ENCODE measurements around the gene RP9. TPM values are rescaled to one million over a fixed set of nuclear protein-coding genes. Genes with fewer than 3 reads are reported as not detected.

RP9 gene
- total RNA-seq, 1 donor from 2014 or later, result 17.8 TPM

GRCh38 chr7:33152087-33152486, 42.9 kb upstream of the RP9 start:
- no peak overlapping the region for H3K4me2 ChIP-seq (ENCODE audit: low read length)
- H3K4me3 Mint-ChIP-seq (ENCODE audit: unreplicated experiment), result no peak overlapping the region
- no peaks in the 10 kb centered on the region for H3K27me3 ChIP-seq (ENCODE audit: insufficient read depth, low read length)
- H3K36me3 ChIP-seq (ENCODE audit: insufficient read depth, low read length), result no peaks in the 10 kb centered on the region
- DNase-seq (ENCODE audit: low read depth) (no peak), FAIRE-seq (no peak)
- H4K20me1 ChIP-seq (ENCODE audit: insufficient read depth, low read length), result no peaks in the 10 kb centered on the region
- H3K9me3 ChIP-seq (ENCODE audit: insufficient read depth, low read depth, low read length), result no peaks in the 10 kb centered on the region
- no peak overlapping the region for H3K27ac ChIP-seq (ENCODE audit: low read depth, low read length)
- H3K4me3 ChIP-seq (ENCODE audit: insufficient read depth, low read depth, low read length), result no peak overlapping the region
- H3K79me2 ChIP-seq (ENCODE audit: insufficient read depth, low read length), result no peaks in the 10 kb centered on the region
- peaks cover 6% of the 10 kb centered on the region for H3K36me3 Mint-ChIP-seq (ENCODE audit: low read depth, unreplicated experiment)
- H3K4me1 ChIP-seq (ENCODE audit: insufficient read depth, low read length), result no peaks in the 10 kb centered on the region
- H3K27ac Mint-ChIP-seq (ENCODE audit: unreplicated experiment), result no peak overlapping the region
- H2AFZ ChIP-seq (ENCODE audit: low read depth, low read length), result no peak overlapping the region
- no peaks in the 10 kb centered on the region for H3K9me3 Mint-ChIP-seq (ENCODE audit: unreplicated experiment)
- TF ChIP-seq EZH2 (IDR thresholded peaks at IDR 0.05; ENCODE audit: insufficient read depth, low read length) (no peak), CTCF (IDR thresholded peaks at IDR 0.05; ENCODE audit: insufficient read depth, low read depth, low read length) (no peak)
- no peak overlapping the region for H3K9ac ChIP-seq (ENCODE audit: low read length)
- no peaks in the 10 kb centered on the region for H3K27me3 Mint-ChIP-seq (ENCODE audit: low read depth, unreplicated experiment)
- peaks cover 5% of the 10 kb centered on the region for H3K4me1 Mint-ChIP-seq (ENCODE audit: low read depth, unreplicated experiment)

GRCh38 chr7:33145156-33145555, 36.0 kb upstream of the RP9 start:
- no peaks in the 10 kb centered on the region for H3K27me3 ChIP-seq (ENCODE audit: insufficient read depth, low read length)
- Mint-ChIP-seq H3K27ac (ENCODE audit: unreplicated experiment) (no peak overlapping the region), H3K9me3 (ENCODE audit: unreplicated experiment) (peaks cover 3% of the 10 kb centered on the region), H3K4me3 (ENCODE audit: unreplicated experiment) (no peak overlapping the region), H3K36me3 (ENCODE audit: low read depth, unreplicated experiment) (peaks cover 5% of the 10 kb centered on the region), H3K4me1 (ENCODE audit: low read depth, unreplicated experiment) (no peaks in the 10 kb centered on the region), H3K27me3 (ENCODE audit: low read depth, unreplicated experiment) (no peaks in the 10 kb centered on the region)
- FAIRE-seq (no peak), DNase-seq (ENCODE audit: low read depth) (no peak)
- H3K9ac ChIP-seq (ENCODE audit: low read length), result no peak overlapping the region
- TF ChIP-seq CTCF (IDR thresholded peaks at IDR 0.05; ENCODE audit: insufficient read depth, low read depth, low read length), result no peak
- no peak for TF ChIP-seq EZH2 (IDR thresholded peaks at IDR 0.05; ENCODE audit: insufficient read depth, low read length)
- H3K36me3 ChIP-seq (ENCODE audit: insufficient read depth, low read length), result no peaks in the 10 kb centered on the region
- H3K4me1 ChIP-seq (ENCODE audit: insufficient read depth, low read length), result no peaks in the 10 kb centered on the region
- no peak overlapping the region for H2AFZ ChIP-seq (ENCODE audit: low read depth, low read length)
- H3K4me2 ChIP-seq (ENCODE audit: low read length), result no peak overlapping the region
- no peak overlapping the region for H3K4me3 ChIP-seq (ENCODE audit: insufficient read depth, low read depth, low read length)
- no peaks in the 10 kb centered on the region for H3K9me3 ChIP-seq (ENCODE audit: insufficient read depth, low read depth, low read length)
- H3K79me2 ChIP-seq (ENCODE audit: insufficient read depth, low read length), result no peaks in the 10 kb centered on the region
- no peaks in the 10 kb centered on the region for H4K20me1 ChIP-seq (ENCODE audit: insufficient read depth, low read length)
- no peak overlapping the region for H3K27ac ChIP-seq (ENCODE audit: low read depth, low read length)

- Histone ChIP-seq H3K4me1 (ENCODE audit: insufficient read depth, low read length) (no peaks in the 10 kb centered on the region), H4K20me1 (ENCODE audit: insufficient read depth, low read length) (no peaks in the 10 kb centered on the region), H3K79me2 (ENCODE audit: insufficient read depth, low read length) (no peaks in the 10 kb centered on the region), H3K9me3 (ENCODE audit: insufficient read depth, low read depth, low read length) (no peaks in the 10 kb centered on the region), H3K27me3 (ENCODE audit: insufficient read depth, low read length) (no peaks in the 10 kb centered on the region), H2AFZ (ENCODE audit: low read depth, low read length) (no peak overlapping the region), H3K9ac (ENCODE audit: low read length) (no peak overlapping the region), H3K36me3 (ENCODE audit: insufficient read depth, low read length) (no peaks in the 10 kb centered on the region), H3K4me3 (ENCODE audit: insufficient read depth, low read depth, low read length) (no peak overlapping the region), H3K27ac (ENCODE audit: low read depth, low read length) (no peak overlapping the region), H3K4me2 (ENCODE audit: low read length) (peak overlapping the region; percentile 52)
- peak; percentile 84 for DNase-seq (ENCODE audit: low read depth)
- Mint-ChIP-seq H3K4me1 (ENCODE audit: low read depth, unreplicated experiment) (no peaks in the 10 kb centered on the region), H3K9me3 (ENCODE audit: unreplicated experiment) (peaks cover 3% of the 10 kb centered on the region), H3K36me3 (ENCODE audit: low read depth, unreplicated experiment) (peaks cover 5% of the 10 kb centered on the region), H3K27me3 (ENCODE audit: low read depth, unreplicated experiment) (no peaks in the 10 kb centered on the region), H3K4me3 (ENCODE audit: unreplicated experiment) (no peak overlapping the region), H3K27ac (ENCODE audit: unreplicated experiment) (no peak overlapping the region)
- TF ChIP-seq CTCF (IDR thresholded peaks at IDR 0.05; ENCODE audit: insufficient read depth, low read depth, low read length) (no peak), EZH2 (IDR thresholded peaks at IDR 0.05; ENCODE audit: insufficient read depth, low read length) (no peak)
- no peak for FAIRE-seq
These were observed 35.0 kb upstream of the RP9 start for GRCh38 chr7:33143996-33144718.
